ENCODE results near the gene MEGF11. TPM values are rescaled to one million over a fixed set of nuclear protein-coding genes. Genes with fewer than 3 reads are reported as not detected.

MEGF11 gene
- total RNA-seq, 1 donor from 2014 or later = 0.77 TPM

DNA sequence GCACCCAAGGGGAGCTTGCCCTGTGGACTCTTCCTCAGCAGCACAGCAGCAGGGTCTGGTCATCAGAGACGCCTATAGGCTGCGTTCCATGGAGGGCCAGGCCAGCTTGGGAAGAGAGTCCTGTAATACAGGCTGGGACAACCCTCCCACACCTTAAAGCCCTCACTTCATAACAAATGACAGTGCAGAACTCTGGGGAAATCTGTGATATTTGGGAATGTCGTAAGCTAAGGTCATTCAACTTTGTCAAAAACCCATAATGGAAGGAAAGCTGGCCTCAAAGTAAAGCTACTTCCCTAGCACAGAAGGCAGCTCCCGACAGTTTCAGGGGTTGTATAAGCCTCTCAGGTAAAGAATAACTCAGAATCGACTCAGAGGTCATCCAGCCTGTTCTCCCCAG lies 133.1 kb downstream of the MEGF11 start:
- peaks cover 2% of the 10 kb centered on the region for H3K27me3 Mint-ChIP-seq (ENCODE audit: unreplicated experiment)
- H3K27ac Mint-ChIP-seq (ENCODE audit: unreplicated experiment) = no peak overlapping the region

DNA sequence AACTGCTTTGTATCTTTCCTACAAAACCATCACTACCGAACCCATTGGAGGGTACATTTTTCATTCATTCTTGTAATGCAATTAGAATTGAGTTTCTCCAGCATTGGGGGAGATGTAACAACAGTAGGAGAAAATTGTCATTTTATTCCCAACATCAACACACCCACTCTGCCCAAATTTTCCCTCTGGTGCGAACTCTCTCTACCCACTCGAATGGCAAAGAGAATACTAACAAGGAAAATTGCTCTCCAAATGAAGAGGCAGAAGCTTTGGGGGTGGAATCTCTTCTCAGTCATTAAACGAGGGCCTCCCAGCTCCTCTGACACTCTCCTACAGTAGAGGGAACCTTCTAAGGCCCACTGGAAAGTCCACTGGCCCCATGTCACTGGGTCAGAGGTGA lies 135.7 kb downstream of the MEGF11 start:
- no peaks in the 10 kb centered on the region for H3K27me3 Mint-ChIP-seq (ENCODE audit: unreplicated experiment)
- TF ChIP-seq, protein P1, sequence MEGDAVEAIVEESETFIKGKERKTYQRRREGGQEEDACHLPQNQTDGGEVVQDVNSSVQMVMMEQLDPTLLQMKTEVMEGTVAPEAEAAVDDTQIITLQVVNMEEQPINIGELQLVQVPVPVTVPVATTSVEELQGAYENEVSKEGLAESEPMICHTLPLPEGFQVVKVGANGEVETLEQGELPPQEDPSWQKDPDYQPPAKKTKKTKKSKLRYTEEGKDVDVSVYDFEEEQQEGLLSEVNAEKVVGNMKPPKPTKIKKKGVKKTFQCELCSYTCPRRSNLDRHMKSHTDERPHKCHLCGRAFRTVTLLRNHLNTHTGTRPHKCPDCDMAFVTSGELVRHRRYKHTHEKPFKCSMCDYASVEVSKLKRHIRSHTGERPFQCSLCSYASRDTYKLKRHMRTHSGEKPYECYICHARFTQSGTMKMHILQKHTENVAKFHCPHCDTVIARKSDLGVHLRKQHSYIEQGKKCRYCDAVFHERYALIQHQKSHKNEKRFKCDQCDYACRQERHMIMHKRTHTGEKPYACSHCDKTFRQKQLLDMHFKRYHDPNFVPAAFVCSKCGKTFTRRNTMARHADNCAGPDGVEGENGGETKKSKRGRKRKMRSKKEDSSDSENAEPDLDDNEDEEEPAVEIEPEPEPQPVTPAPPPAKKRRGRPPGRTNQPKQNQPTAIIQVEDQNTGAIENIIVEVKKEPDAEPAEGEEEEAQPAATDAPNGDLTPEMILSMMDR (IDR thresholded peaks at IDR 0.05; ENCODE audit: unreplicated experiment) = no peak

More for the DNA sequence above, 133.1 kb downstream of the MEGF11 start:
- Mint-ChIP-seq H3K4me1 (ENCODE audit: unreplicated experiment) (peaks cover 3% of the 10 kb centered on the region), H3K4me3 (ENCODE audit: unreplicated experiment) (no peak overlapping the region), H3K9me3 (ENCODE audit: unreplicated experiment) (no peaks in the 10 kb centered on the region), H3K36me3 (ENCODE audit: low read depth, unreplicated experiment) (no peaks in the 10 kb centered on the region)
- TF ChIP-seq, protein P1 (IDR thresholded peaks at IDR 0.05; ENCODE audit: unreplicated experiment) = no peak
- DNase-seq (ENCODE audit: low spot score) = no peak

DNA sequence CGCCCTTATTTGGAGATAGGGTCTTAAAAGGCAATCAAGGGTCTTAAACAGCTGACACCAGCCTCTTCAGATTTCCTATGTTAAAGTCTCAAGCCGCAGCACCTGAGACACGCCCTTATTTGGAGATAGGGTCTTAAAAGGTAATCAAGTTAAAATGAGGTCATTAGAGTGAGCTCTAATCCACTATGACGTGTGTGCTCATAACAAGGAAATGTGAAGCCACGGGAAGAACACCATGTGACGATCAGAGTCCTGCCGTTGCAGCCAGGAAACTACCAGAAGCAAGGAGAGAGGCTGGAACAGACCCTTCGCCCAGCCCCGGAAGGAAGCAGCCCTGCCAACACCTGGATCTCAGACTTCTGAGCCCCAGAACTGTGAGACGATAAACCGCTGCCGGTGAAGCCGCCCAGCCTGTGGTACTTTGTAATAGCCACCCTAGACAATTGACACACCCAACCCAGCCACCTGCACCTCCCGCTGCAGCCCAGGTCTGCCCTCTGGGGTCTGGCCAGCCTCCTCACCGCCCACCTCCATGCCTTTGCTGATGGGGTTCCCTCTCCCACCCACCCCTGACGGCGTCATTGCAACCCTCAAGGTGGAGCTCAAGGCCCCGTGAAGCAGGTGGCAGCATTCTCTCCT lies 137.9 kb downstream of the MEGF11 start:
- DNase-seq (ENCODE audit: low spot score) = no peak
- TF ChIP-seq, protein P1 (IDR thresholded peaks at IDR 0.05; ENCODE audit: unreplicated experiment) = no peak
- Mint-ChIP-seq H3K4me3 (ENCODE audit: unreplicated experiment) (no peak overlapping the region), H3K27ac (ENCODE audit: unreplicated experiment) (no peak overlapping the region), H3K27me3 (ENCODE audit: unreplicated experiment) (no peaks in the 10 kb centered on the region), H3K9me3 (ENCODE audit: unreplicated experiment) (no peaks in the 10 kb centered on the region), H3K4me1 (ENCODE audit: unreplicated experiment) (peaks cover 3% of the 10 kb centered on the region), H3K36me3 (ENCODE audit: low read depth, unreplicated experiment) (no peaks in the 10 kb centered on the region)

More for the DNA sequence above, 135.7 kb downstream of the MEGF11 start:
- no peak for DNase-seq (ENCODE audit: low spot score)
- H3K36me3 Mint-ChIP-seq (ENCODE audit: low read depth, unreplicated experiment) = no peaks in the 10 kb centered on the region
- no peak overlapping the region for H3K27ac Mint-ChIP-seq (ENCODE audit: unreplicated experiment)
- H3K4me1 Mint-ChIP-seq (ENCODE audit: unreplicated experiment) = peaks cover 3% of the 10 kb centered on the region
- no peaks in the 10 kb centered on the region for H3K9me3 Mint-ChIP-seq (ENCODE audit: unreplicated experiment)
- no peak overlapping the region for H3K4me3 Mint-ChIP-seq (ENCODE audit: unreplicated experiment)

DNA sequence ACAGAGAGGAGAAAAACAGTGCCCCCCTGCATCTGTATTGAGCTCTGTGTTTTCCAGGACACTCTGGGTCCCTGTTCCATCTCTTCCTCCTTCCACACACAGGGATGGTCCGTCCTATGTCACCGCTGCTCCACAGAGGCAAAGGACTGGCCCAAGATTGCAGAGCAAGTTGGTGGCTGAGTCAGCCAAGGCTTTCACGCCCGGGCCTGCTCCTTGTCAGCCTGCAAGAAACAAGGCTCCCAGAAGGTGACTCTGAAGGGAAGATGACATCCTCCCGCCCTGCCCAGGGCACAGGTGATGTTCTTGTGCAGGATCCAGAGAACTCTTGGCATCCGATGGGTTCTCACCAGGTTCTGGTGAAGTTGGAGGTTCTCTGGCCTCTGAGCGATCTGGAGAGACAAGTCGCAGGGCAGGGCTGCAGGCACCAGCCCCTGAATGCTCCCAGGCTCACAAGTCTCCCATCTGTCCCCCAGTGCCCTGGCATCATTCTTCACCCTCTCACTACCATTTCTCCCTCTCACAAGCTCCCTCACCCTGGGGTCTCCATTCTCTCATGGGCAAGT lies 138.6 kb downstream of the MEGF11 start:
- Mint-ChIP-seq H3K36me3 (ENCODE audit: low read depth, unreplicated experiment) (no peaks in the 10 kb centered on the region), H3K4me3 (ENCODE audit: unreplicated experiment) (no peak overlapping the region), H3K27ac (ENCODE audit: unreplicated experiment) (no peak overlapping the region), H3K4me1 (ENCODE audit: unreplicated experiment) (peaks cover 3% of the 10 kb centered on the region), H3K9me3 (ENCODE audit: unreplicated experiment) (no peaks in the 10 kb centered on the region), H3K27me3 (ENCODE audit: unreplicated experiment) (no peaks in the 10 kb centered on the region)
- no peak for DNase-seq (ENCODE audit: low spot score)
- TF ChIP-seq, protein P1 (IDR thresholded peaks at IDR 0.05; ENCODE audit: unreplicated experiment) = no peak

DNA sequence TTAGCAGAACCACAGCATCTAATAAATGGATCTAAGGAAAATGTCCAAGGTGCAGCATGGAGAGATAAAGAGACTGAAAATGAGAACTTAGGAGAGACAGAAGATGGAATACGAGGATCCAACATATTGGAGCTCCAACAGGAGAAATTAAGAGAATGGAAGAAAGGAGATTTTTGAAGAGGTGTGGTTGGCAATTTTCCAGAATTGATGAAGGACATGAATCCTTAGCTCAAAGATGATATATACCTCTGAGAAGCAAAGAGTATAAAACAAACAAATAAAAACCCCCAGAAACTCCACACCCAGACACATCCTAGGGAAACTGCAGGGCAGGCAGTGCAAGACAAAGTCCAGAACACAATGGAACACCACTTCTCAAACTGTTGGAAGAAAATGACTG lies 141.2 kb downstream of the MEGF11 start:
- peaks cover 16% of the 10 kb centered on the region for H3K4me1 Mint-ChIP-seq (ENCODE audit: unreplicated experiment)
- TF ChIP-seq, protein P1 (IDR thresholded peaks at IDR 0.05; ENCODE audit: unreplicated experiment) = no peak
- no peak overlapping the region for H3K4me3 Mint-ChIP-seq (ENCODE audit: unreplicated experiment)
- no peak overlapping the region for H3K27ac Mint-ChIP-seq (ENCODE audit: unreplicated experiment)
- no peak for DNase-seq (ENCODE audit: low spot score)
- H3K36me3 Mint-ChIP-seq (ENCODE audit: low read depth, unreplicated experiment) = no peaks in the 10 kb centered on the region
- H3K9me3 Mint-ChIP-seq (ENCODE audit: unreplicated experiment) = no peaks in the 10 kb centered on the region
- peaks cover 2% of the 10 kb centered on the region for H3K27me3 Mint-ChIP-seq (ENCODE audit: unreplicated experiment)
